SK-N-SH (cell line): ENCODE results near the gene SLC3A2. TPM values are rescaled to one million over a fixed set of nuclear protein-coding genes. Genes with fewer than 3 reads are reported as not detected.

Experiments used
- CTCF ChIA-PET: fragments of 300-600, 350-600 bp; formaldehyde crosslinking; extraction: SDS; loops from one replicate; lab custom pipeline; 2021; lab: Yijun Ruan, JAX
- POLR2A ChIA-PET: fragments of 350-600 bp; sonication (Branson Sonifier 250); formaldehyde crosslinking; extraction: SDS; loops from one replicate; lab custom pipeline; 2020; ENCODE audit warnings: antibody characterized with exemption, inconsistent platforms; lab: Yijun Ruan, JAX
- DNase-seq: peaks from one replicate; pipeline ENCODE4 v3.0.0; 2012
- H2AFZ ChIP-seq: fragments of 200-600 bp; sonication (generic); 2 replicates; pipeline ENCODE4 v1.8.1; 2016; ENCODE audit warnings: antibody characterized with exemption, mild to moderate bottlenecking, low read depth
- H3F3A ChIP-seq: fragments of 200-600 bp; sonication (generic); replicated peaks from 2 replicates; pipeline ENCODE3; 2016; ENCODE audit warnings: antibody characterized with exemption, mild to moderate bottlenecking; ENCODE audit not compliant: insufficient read depth
- H3K27ac ChIP-seq, 2 experiments: fragments of 200-500 bp in 1 of 2; fragments of 200-600 bp in 1 of 2; sonication (Bioruptor generic) in 1 of 2; sonication (generic), shearing (Covaris generic) in 1 of 2; 2 replicates each; pipeline versions ENCODE4 v1.5.1 to v1.6.1; 2014 to 2016; ENCODE audit warnings: low read depth in 2 of 2, inconsistent platforms in 1 of 2, low read length in 1 of 2, mild to moderate bottlenecking in 1 of 2, mixed read lengths in 1 of 2
- H3K27me3 ChIP-seq: fragments of 200-600 bp; sonication (generic), shearing (Covaris generic); 2 replicates; pipeline ENCODE4 v1.6.1; 2016; ENCODE audit warnings: mixed run types; ENCODE audit not compliant: insufficient read depth
- H3K36me3 ChIP-seq, 2 experiments: fragments of 200-500 bp in 1 of 2; fragments of 200-600 bp in 1 of 2; sonication (Bioruptor generic) in 1 of 2; sonication (generic) in 1 of 2; replicated peaks in 1 of 2; 2 replicates each; pipeline versions ENCODE3 to v1.5.1; 2014 to 2016; ENCODE audit warnings: low read length in 1 of 2, mild to moderate bottlenecking in 1 of 2; ENCODE audit not compliant: insufficient read depth in 2 of 2, control insufficient read depth in 1 of 2
- H3K4me1 ChIP-seq, 2 experiments: fragments of 200-500 bp in 1 of 2; fragments of 200-600 bp in 1 of 2; sonication (Bioruptor generic) in 1 of 2; sonication (generic), shearing (Covaris generic) in 1 of 2; 2 replicates each; pipeline versions ENCODE4 v1.5.1 to v1.6.1; 2014 to 2016; ENCODE audit warnings: low read depth in 1 of 2, low read length in 1 of 2, mixed run types in 1 of 2; ENCODE audit not compliant: insufficient read depth in 2 of 2, control insufficient read depth in 1 of 2
- H3K4me2 ChIP-seq: fragments of 200-600 bp; sonication (generic), shearing (Covaris generic); 2 replicates; pipeline ENCODE4 v1.6.1; 2017; ENCODE audit warnings: mixed run types
- H3K4me3 ChIP-seq, 2 experiments: fragments of 200-500 bp in 1 of 2; fragments of 200-600 bp in 1 of 2; sonication (Bioruptor generic) in 1 of 2; sonication (generic), shearing (Covaris generic) in 1 of 2; 2 replicates each; pipeline versions ENCODE4 v1.5.1 to v1.8.1; 2014 to 2016; ENCODE audit warnings: low read depth in 2 of 2, inconsistent platforms in 1 of 2, low read length in 1 of 2, mild to moderate bottlenecking in 1 of 2, mixed read lengths in 1 of 2, moderate library complexity in 1 of 2
- H3K79me2 ChIP-seq: fragments of 200-600 bp; sonication (generic); 2 replicates; pipeline ENCODE4 v1.8.1; 2017; ENCODE audit warnings: mild to moderate bottlenecking; ENCODE audit not compliant: insufficient read depth
- H3K9ac ChIP-seq: fragments of 200-600 bp; sonication (generic); 2 replicates; pipeline ENCODE4 v1.6.1; 2017; ENCODE audit warnings: mixed run types
- H3K9me2 ChIP-seq: fragments of 200-600 bp; sonication (generic); 2 replicates; pipeline ENCODE4 v1.6.1; 2017; ENCODE audit warnings: mixed run types
- H3K9me3 ChIP-seq: fragments of 200-600 bp; sonication (generic); 2 replicates; pipeline ENCODE4 v1.6.1; 2017; ENCODE audit warnings: mixed run types, mild to moderate bottlenecking, moderate library complexity
- H4K20me1 ChIP-seq: fragments of 200-600 bp; sonication (generic); 2 replicates; pipeline ENCODE4 v1.6.1; 2017; ENCODE audit warnings: mild to moderate bottlenecking, mixed run types; ENCODE audit not compliant: insufficient read depth
- CTCF ChIP-seq: fragments of 200-600 bp; sonication (generic); IDR thresholded peaks from 2 replicates; pipeline ENCODE4 v1.6.1; 2017; ENCODE audit warnings: antibody characterized with exemption, mild to moderate bottlenecking, moderate library complexity
- EZH2phosphoT487 ChIP-seq: fragments of 200-600 bp; sonication (generic); IDR thresholded peaks from 2 replicates; pipeline ENCODE4 v1.6.1; 2017; ENCODE audit warnings: low read depth, mixed run types, mild to moderate bottlenecking, antibody characterized with exemption, moderate library complexity, borderline replicate concordance
- FOSL2 ChIP-seq: IDR thresholded peaks from 2 replicates; pipeline ENCODE4 v1.4.0; 2012; ENCODE audit warnings: low read depth, mild to moderate bottlenecking, moderate library complexity, borderline replicate concordance
- FOXJ3 ChIP-seq: sonication (generic); formaldehyde crosslinking; IDR thresholded peaks from 2 replicates; pipeline ENCODE4 v1.5.1; 2020; ENCODE audit warnings: mild to moderate bottlenecking, missing genetic modification reagents
- FOXM1 ChIP-seq: IDR thresholded peaks from 2 replicates; pipeline ENCODE4 v1.4.0; 2012; ENCODE audit warnings: low read depth, mild to moderate bottlenecking
- GABPA ChIP-seq: IDR thresholded peaks from 2 replicates; pipeline ENCODE4 v1.4.0; 2012; ENCODE audit warnings: low read depth, mild to moderate bottlenecking
- IRF3 ChIP-seq: fragments of 150-350 bp; IDR thresholded peaks from 2 replicates; pipeline ENCODE4 v1.6.1; 2016; ENCODE audit warnings: mild to moderate bottlenecking, low read depth, low read length
- MEF2A ChIP-seq: IDR thresholded peaks from 2 replicates; pipeline ENCODE4 v1.4.0; 2012; ENCODE audit warnings: low read depth, borderline replicate concordance
- NFIC ChIP-seq: IDR thresholded peaks from 2 replicates; pipeline ENCODE4 v1.4.0; 2012; ENCODE audit warnings: borderline replicate concordance
- NRF1 ChIP-seq: IDR thresholded peaks from 2 replicates; pipeline ENCODE4 v1.6.1; 2012; ENCODE audit warnings: low read depth, mild to moderate bottlenecking, low read length
- RAD21 ChIP-seq: IDR thresholded peaks from 2 replicates; pipeline ENCODE4 v1.6.1; 2012; ENCODE audit warnings: mild to moderate bottlenecking, low read length
- RFX5 ChIP-seq: IDR thresholded peaks from 2 replicates; pipeline ENCODE4 v1.6.1; 2012; ENCODE audit warnings: mild to moderate bottlenecking, improper control_type of control experiment, low read length
- SIN3A ChIP-seq: IDR thresholded peaks from 2 replicates; pipeline ENCODE4 v1.6.1; 2012; ENCODE audit warnings: low read depth, mild to moderate bottlenecking, low read length, moderate library complexity, borderline replicate concordance
- SMC3 ChIP-seq: IDR thresholded peaks from 2 replicates; pipeline ENCODE4 v1.6.1; 2012; ENCODE audit warnings: low read depth, low read length, improper control_type of control experiment
- TAF1 ChIP-seq: IDR thresholded peaks from 2 replicates; pipeline ENCODE4 v1.6.1; 2012; ENCODE audit warnings: low read depth, mild to moderate bottlenecking, low read length, moderate library complexity, borderline replicate concordance
- TCF12 ChIP-seq: IDR thresholded peaks from 2 replicates; pipeline ENCODE4 v1.4.0; 2012
- TEAD4 ChIP-seq: IDR thresholded peaks from 2 replicates; pipeline ENCODE4 v1.4.0; 2012; ENCODE audit warnings: mild to moderate bottlenecking, borderline replicate concordance; ENCODE audit not compliant: insufficient read depth
- USF1 ChIP-seq: IDR thresholded peaks from 2 replicates; pipeline ENCODE4 v1.4.0; 2012; ENCODE audit warnings: low read depth, borderline replicate concordance
- USF2 ChIP-seq: fragments of 150-350 bp; IDR thresholded peaks from 2 replicates; pipeline ENCODE4 v1.6.1; 2017; ENCODE audit warnings: antibody characterized with exemption, low read length, low read depth, borderline replicate concordance
- YY1 ChIP-seq: IDR thresholded peaks from 2 replicates; pipeline ENCODE4 v1.4.0; 2012; ENCODE audit warnings: low read depth, mild to moderate bottlenecking
- WGBS: methylation state at CpG from one replicate; pipeline ENCODE4 v1.1.6; 2017; ENCODE audit warnings: low lambda C conversion rate; 5-methylcytosine and 5-hydroxymethylcytosine counted together
- polyA plus RNA-seq, 3 experiments: library from polyadenylated mRNA; depleted of rRNA; stranded (reverse); fragments of >200 nt; gene quantifications; 2 replicates each; pipeline ENCODE4 v1.2.3, GENCODE V29; 2012

Gene SLC3A2
- polyA plus RNA-seq, 1 of the 3 experiments (the other 2 are of a cell fraction): 308 TPM

GRCh38 chr11:62896049-62896448 is 15.4 kb downstream of the SLC3A2 start (continued):
- no peak for TF ChIP-seq FOXJ3 (CRISPR knock-in tag)
- TF ChIP-seq, all 33 proteins: peak for 0

- no peak overlapping the region for H2AFZ ChIP-seq
- no peak overlapping the region for H3K4me2 ChIP-seq
- ChIA-PET POLR2A (no interaction called here), CTCF (interaction anchor here (0.6 to 7.5 kb wide), 9 partner anchors 9 to 138 kb away, joined by 3 to 62 read pairs (median 4); partner anchors contain the start of gene SLC3A2)
- H3K9me3 ChIP-seq: no peaks in the 10 kb centered on the region
- DNase-seq: no peak
- H3K36me3 ChIP-seq: no peaks in the 10 kb centered on the region
- no peak overlapping the region for H3K9ac ChIP-seq
- 69% methylated on average over 2 of the region's 2 CpGs for WGBS
- TF ChIP-seq SIN3A: no peak
- H3F3A ChIP-seq: no peaks in the 10 kb centered on the region
- H4K20me1 ChIP-seq: no peaks in the 10 kb centered on the region
- no peak overlapping the region for H3K27ac ChIP-seq
- 0 out of 2 replicates have a peak, but pooled peaks cover 5% of the 10 kb centered on the region for H3K27me3 ChIP-seq
- no peaks in the 10 kb centered on the region; a peak in 1 of 4 replicates for H3K4me1 ChIP-seq
- no peaks in the 10 kb centered on the region for H3K79me2 ChIP-seq
- no peaks in the 10 kb centered on the region for H3K9me2 ChIP-seq
- H3K4me3 ChIP-seq: no peak overlapping the region
Observed at GRCh38 chr11:62897311-62897710, 16.6 kb downstream of the SLC3A2 start.

- CTCF ChIA-PET: interaction anchor here (0.5 to 27.5 kb wide), 11 partner anchors 8 to 335 kb away, joined by 3 to 751 read pairs (median 4); partner anchors contain the start of gene SLC3A2
- no peak overlapping the region for H3K4me2 ChIP-seq
Observed at GRCh38 chr11:62898027-62898426, 17.3 kb downstream of the SLC3A2 start.

More at GRCh38 chr11:62898027-62898426, 17.3 kb downstream of the SLC3A2 start:
- Histone ChIP-seq H3K79me2 (no peaks in the 10 kb centered on the region), H2AFZ (no peak overlapping the region), H3K4me1 (no peaks in the 10 kb centered on the region), H3K36me3 (no peaks in the 10 kb centered on the region), H3K9ac (no peak overlapping the region), H3K27me3 (0 out of 2 replicates have a peak, but pooled peaks cover 5% of the 10 kb centered on the region), H3F3A (no peaks in the 10 kb centered on the region), H3K9me2 (no peaks in the 10 kb centered on the region), H3K27ac (no peak overlapping the region), H3K4me3 (no peak overlapping the region), H3K9me3 (no peaks in the 10 kb centered on the region), H4K20me1 (no peaks in the 10 kb centered on the region)
- no peak for TF ChIP-seq USF2
- TF ChIP-seq TCF12: no peak
- no peak for TF ChIP-seq MEF2A
- no peak for TF ChIP-seq EZH2phosphoT487
- no peak for TF ChIP-seq YY1
- TF ChIP-seq RFX5: no peak
- TF ChIP-seq TAF1: no peak
- TF ChIP-seq RAD21: no peak
- TF ChIP-seq USF1: no peak
- no peak for TF ChIP-seq FOXM1
- TF ChIP-seq IRF3: no peak
- no peak for TF ChIP-seq NFIC
- no peak for TF ChIP-seq GABPA
- no peak for TF ChIP-seq TEAD4
- TF ChIP-seq CTCF: no peak
- no peak for TF ChIP-seq SIN3A
- TF ChIP-seq FOSL2: no peak
- no peak for TF ChIP-seq NRF1
- TF ChIP-seq SMC3: no peak
- no peak for DNase-seq
- POLR2A ChIA-PET: no interaction called here
